Mucosa of rectum (tissue), 2 donors: ENCODE measurements around the gene ICAM5.

Experiments used
- H3K27ac ChIP-seq, 2 donors: one replicate each; pipeline ENCODE4 v1.7.0; 2013; ENCODE audit warnings: inconsistent platforms in 2 of 2, low read depth in 2 of 2, low read length in 2 of 2
- H3K27me3 ChIP-seq, 2 donors: one replicate each; pipeline ENCODE4 v1.7.0; 2013; ENCODE audit warnings: low read length in 2 of 2; ENCODE audit not compliant: control insufficient read depth in 2 of 2, insufficient read depth in 2 of 2
- H3K36me3 ChIP-seq, 2 donors: one replicate each; pipeline ENCODE4 v1.7.0; 2013; ENCODE audit warnings: low read length in 2 of 2; ENCODE audit not compliant: control insufficient read depth in 2 of 2, insufficient read depth in 2 of 2
- H3K4me1 ChIP-seq, 2 donors: one replicate each; pipeline ENCODE4 v1.7.0; 2013; ENCODE audit warnings: low read length in 2 of 2, mild to moderate bottlenecking in 1 of 2; ENCODE audit not compliant: control insufficient read depth in 2 of 2, insufficient read depth in 2 of 2
- H3K4me3 ChIP-seq, 2 donors: one replicate each; pipeline ENCODE4 v1.7.0; 2013; ENCODE audit warnings: low read length in 2 of 2
- H3K9ac ChIP-seq, 2 donors: one replicate each; pipeline ENCODE4 v1.7.0; 2013; ENCODE audit warnings: low read length in 2 of 2, low read depth in 1 of 2, mild to moderate bottlenecking in 1 of 2
- H3K9me3 ChIP-seq, 2 donors: one replicate each; pipeline ENCODE4 v1.7.0; 2013; ENCODE audit warnings: low read length in 2 of 2; ENCODE audit not compliant: control insufficient read depth in 2 of 2
- donor health status: healthy.
- donor health status: Normal muscosa, but diverticular disease.

ICAM5 gene

DNA sequence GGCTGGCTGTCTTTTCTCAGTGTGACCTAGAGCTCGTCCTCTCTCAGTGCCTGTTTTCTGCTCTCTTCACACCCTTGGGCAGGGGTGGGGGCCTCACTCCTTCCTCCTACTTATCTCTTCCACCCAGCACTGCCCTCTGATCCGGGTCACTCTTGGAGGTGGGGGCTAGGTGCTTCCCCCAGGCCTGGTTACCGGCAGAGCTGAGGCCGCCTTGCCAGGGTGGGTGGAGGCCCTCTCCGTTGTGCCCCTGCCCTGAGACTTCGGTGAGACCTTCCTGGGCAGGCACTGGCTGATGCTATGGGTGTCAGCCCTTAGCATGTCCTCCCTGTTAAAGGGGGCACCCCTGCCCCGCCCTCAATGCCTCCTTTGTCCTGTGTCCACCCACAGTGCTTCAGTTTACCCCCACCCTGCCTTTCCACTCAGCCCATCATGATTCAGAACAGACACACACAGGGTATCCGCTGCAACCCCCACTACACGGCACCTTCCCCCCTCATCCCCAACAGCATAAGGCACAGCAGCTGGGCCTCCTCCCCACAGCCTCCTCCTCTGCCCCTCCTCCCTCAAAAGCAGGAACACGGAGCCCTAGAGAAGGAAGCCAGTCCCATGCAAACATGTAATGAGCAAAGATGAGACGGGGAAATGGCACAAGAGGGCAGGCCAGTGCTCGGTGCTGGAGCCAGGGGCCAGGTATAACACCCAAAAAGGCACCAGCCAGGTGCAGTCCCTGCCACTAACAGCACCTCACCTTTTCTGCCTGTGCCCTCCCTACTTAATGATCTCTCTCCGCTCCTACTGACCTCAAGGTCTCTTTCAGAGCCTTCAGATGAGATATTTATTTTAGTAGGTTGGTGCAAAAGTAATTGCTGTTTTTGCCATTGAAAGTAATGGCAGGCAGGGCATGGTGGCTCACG, 10.1 kb downstream of the ICAM5 start:
- H3K27me3 ChIP-seq = peaks cover 3 to 18% of the 10 kb centered on the region in 2 donors
- no peak overlapping the region for H3K4me3 ChIP-seq
- no peak overlapping the region for H3K27ac ChIP-seq
- no peaks in the 10 kb centered on the region for H3K9me3 ChIP-seq
- no peak overlapping the region for H3K9ac ChIP-seq
- H3K4me1 ChIP-seq = peaks cover 4 to 14% of the 10 kb centered on the region in 2 donors
- no peaks in the 10 kb centered on the region for H3K36me3 ChIP-seq

GRCh38 chr19:10305139-10305806, 15.5 kb downstream of the ICAM5 start:
- H3K4me1 ChIP-seq = no peaks in the 10 kb centered on the region
- H3K36me3 ChIP-seq = no peaks in the 10 kb centered on the region
- H3K4me3 ChIP-seq = no peak overlapping the region
- no peaks in the 10 kb centered on the region for H3K27me3 ChIP-seq
- H3K9ac ChIP-seq = no peak overlapping the region
- H3K9me3 ChIP-seq = no peaks in the 10 kb centered on the region
- H3K27ac ChIP-seq = no peak overlapping the region

DNA sequence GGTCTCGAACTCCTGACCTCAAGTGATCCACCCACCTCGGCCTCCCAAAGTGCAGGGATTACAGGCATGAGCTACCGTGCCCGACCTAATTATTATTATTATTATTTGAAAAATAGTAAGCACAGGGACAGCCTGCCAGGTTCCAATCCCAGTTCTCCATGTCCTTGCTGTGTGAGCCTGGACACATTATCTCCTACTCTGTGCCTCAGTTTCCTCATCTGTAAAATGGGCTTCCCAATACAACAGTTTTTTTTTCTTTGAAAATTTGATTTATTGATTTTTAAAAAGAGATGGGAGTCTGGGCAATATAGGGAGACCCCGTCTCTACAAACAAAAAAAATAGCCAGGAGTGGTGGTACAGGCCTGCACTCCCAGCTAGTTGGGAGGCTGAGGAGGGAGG, 16.6 kb downstream of the ICAM5 start:
- Histone ChIP-seq H3K36me3 (no peaks in the 10 kb centered on the region), H3K4me1 (no peaks in the 10 kb centered on the region), H3K27me3 (no peaks in the 10 kb centered on the region), H3K27ac (no peak overlapping the region), H3K9ac (no peak overlapping the region), H3K4me3 (no peak overlapping the region), H3K9me3 (no peaks in the 10 kb centered on the region)

DNA sequence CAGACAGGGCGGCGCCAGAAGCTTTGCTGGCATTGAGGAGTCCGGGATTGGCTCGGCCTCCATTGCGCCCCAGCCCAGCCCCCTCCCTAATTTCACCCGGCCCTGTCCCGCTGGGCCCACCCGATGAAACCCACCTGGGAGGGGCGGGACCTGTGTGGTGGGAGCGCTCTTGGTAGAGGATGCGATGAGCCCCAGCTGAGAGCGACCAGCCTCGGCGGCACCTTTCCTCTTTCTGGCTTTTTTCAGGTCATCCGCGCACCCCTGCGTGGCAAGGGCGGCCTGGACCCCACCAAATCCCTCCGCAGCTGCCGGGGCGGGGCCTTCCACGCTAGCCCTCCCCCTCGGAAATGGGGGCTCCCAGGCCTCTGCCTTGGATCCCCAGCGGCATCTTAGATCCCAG, 19.7 kb downstream of the ICAM5 start, which contains the start of gene ZGLP1:
ZGLP1 (minus strand) TSS at position 393 of the 400 bp plus-strand sequence.
- no peak within 1 kb of the TSS for H3K9ac ChIP-seq
- no peaks in the 10 kb centered on the region for H3K4me1 ChIP-seq
- no peaks in the 10 kb centered on the region for H3K9me3 ChIP-seq
- no peak within 1 kb of the TSS for H3K4me3 ChIP-seq
- H3K36me3 ChIP-seq = peaks cover 0 to 2% of the 10 kb centered on the region in 2 donors
- no peak within 1 kb of the TSS for H3K27ac ChIP-seq
- H3K27me3 ChIP-seq = no peaks in the 10 kb centered on the region

GRCh38 chr19:10315335-10316214, 25.8 kb downstream of the ICAM5 start, which contains the start of gene FDX2:
FDX2 (minus strand) TSS chr19:10316015; CDS start chr19:10315996, 19 bp downstream.
- H3K4me1 ChIP-seq = peaks cover 5 to 6% of the 10 kb centered on the region in 2 donors
- H3K4me3 ChIP-seq = peak within 1 kb of the TSS; percentile 81 to 83
- H3K27ac ChIP-seq = peak within 1 kb of the TSS in 1 of 2 donors; percentile 52
- peak within 1 kb of the TSS; percentile 52 to 54 for H3K9ac ChIP-seq
- no peaks in the 10 kb centered on the region for H3K9me3 ChIP-seq
- H3K36me3 ChIP-seq = peaks cover 17 to 22% of the 10 kb centered on the region in 2 donors
- H3K27me3 ChIP-seq = no peaks in the 10 kb centered on the region

DNA sequence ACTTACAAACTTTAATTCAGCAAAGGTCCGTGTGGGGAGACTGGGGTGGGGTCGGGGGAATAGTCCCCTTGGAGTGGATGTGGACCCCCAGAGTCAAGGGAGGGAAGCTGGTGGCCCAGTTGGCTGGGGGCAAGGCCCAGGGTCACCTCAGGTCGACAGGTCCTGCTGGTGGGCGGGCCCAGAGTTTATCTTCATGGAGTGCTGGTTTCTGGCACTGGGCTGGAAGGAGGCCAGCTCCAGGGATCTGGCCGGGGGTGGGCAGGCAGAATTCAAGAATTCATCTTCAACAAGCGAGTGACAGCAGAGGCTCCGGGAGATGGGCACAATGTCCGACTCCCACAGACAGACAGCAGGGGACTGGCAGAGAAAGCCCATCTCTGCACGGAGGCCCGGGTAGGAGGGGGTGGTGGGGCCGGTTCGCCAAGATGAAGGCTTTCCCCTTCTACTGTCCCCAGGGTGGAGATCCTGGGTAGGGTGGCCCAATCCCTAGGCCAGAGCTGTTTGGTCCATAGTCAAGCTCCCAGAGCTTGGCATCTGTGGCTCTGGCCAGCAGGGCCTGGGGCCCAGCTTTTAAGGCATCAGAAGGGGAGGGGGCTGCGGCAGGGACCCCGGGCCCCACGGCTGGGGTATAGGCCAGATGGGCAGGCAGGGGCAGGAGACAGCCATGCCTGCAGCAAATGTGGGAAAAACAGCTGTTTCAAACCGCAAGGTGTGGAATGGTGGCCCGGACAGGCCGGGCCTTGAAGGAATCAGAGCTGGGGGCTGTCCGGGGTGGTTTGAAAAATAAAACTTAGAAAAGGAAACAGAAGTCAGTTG, 26.7 kb downstream of the ICAM5 start:
- peak overlapping the region in 1 of 2 donors; percentile 52 for H3K27ac ChIP-seq
- peaks cover 13% of the 10 kb centered on the region in 2 donors for H3K4me1 ChIP-seq
- no peaks in the 10 kb centered on the region for H3K27me3 ChIP-seq
- peak overlapping the region; percentile 81 to 83 for H3K4me3 ChIP-seq
- H3K36me3 ChIP-seq = peaks cover 18 to 29% of the 10 kb centered on the region in 2 donors
- H3K9ac ChIP-seq = peak overlapping the region in 1 of 2 donors; percentile 52
- no peaks in the 10 kb centered on the region for H3K9me3 ChIP-seq

DNA sequence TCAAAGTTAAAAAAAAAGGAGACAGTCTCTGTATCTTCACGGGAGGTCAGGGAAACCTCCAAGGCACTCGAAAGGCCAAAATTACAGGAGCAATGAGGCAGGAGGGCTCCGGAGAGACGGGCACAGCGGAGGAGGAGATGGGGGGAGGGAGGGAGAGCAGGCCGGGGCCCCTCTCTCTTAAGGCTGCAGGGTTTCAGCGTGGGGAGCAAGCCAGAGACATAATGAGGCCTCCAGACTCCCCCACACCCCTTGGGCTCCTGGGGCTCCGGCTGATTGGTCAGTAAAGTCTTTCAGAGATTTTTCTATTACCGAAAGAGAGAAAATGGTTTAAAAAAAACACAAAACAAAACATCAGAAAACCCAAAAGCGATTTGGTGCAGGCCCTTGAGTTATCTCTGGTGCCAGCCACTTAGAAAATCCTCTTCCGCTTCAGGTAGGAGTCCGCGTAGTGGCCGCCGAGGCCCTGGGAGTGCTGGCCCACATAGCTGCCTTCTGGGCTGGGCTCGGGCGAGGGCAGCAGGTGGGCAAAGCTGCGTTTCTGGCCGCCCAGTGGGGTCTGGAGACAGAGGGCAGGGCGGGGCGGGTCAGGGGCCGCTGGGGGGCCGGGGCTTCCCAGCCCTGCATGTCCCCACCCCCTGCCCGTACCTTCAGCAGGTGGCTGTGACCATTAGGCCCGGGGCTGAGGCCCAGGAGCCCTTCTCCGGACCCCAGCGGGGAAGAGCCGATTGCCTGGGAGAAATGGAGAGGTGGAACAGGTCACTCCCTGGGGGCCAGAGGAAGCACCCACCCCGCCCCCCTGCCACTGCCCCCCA, 27.5 kb downstream of the ICAM5 start:
- Histone ChIP-seq H3K4me3 (no peak overlapping the region), H3K4me1 (peaks cover 20 to 21% of the 10 kb centered on the region in 2 donors), H3K9ac (no peak overlapping the region), H3K27me3 (no peaks in the 10 kb centered on the region), H3K27ac (no peak overlapping the region), H3K36me3 (peaks cover 26 to 32% of the 10 kb centered on the region in 2 donors), H3K9me3 (no peaks in the 10 kb centered on the region)

- Histone ChIP-seq H3K9me3 (no peaks in the 10 kb centered on the region), H3K27ac (no peak overlapping the region), H3K27me3 (no peaks in the 10 kb centered on the region), H3K36me3 (peaks cover 29 to 37% of the 10 kb centered on the region in 2 donors), H3K4me3 (no peak overlapping the region), H3K9ac (no peak overlapping the region), H3K4me1 (peaks cover 28% of the 10 kb centered on the region in 2 donors)
Observed at GRCh38 chr19:10317857-10318462, 28.2 kb downstream of the ICAM5 start.
